Testis (tissue), 2 donors: ENCODE measurements around the gene GRIK1.

Experiments used
- CTCF ChIP-seq, 3 experiments: fragments of 450-650 bp in 2 of 3; fragments of 200-600 bp in 1 of 3; sonication (generic) in 1 of 3; IDR thresholded peaks; one replicate each; pipeline ENCODE4 v1.5.1; 2016 to 2019; ENCODE audit warnings: antibody characterized with exemption in 3 of 3, mild to moderate bottlenecking in 2 of 3, moderate library complexity in 1 of 3
- POLR2A ChIP-seq: fragments of 450-650 bp; IDR thresholded peaks from one replicate; pipeline ENCODE4 v1.6.1; 2017; ENCODE audit warnings: antibody characterized with exemption, mild to moderate bottlenecking, moderate library complexity

GRCh38 chr21:29893687-29894086 is 46.1 kb downstream of the GRIK1 start:
- TF ChIP-seq CTCF (IDR thresholded peaks at IDR 0.05) (no peak), POLR2A (no peak)
